DMS 273 (cell line): ENCODE data around the gene KASH5.
"Not testable (repeated sequence)": the region's sequence is repeated elsewhere in the genome, so short reads cannot be mapped to it uniquely, and the experiment has no call there.

ENCODE experiments used
- DNase-seq: peaks from one replicate; lab custom pipeline; 2025; ENCODE audit not compliant: unreplicated experiment; lab: John Stamatoyannopoulos, UW

Gene KASH5

GRCh38 chr19:49362048-49362928 lies 25.8 kb upstream of the KASH5 start, which contains the start of gene TEAD2:
TEAD2 (minus strand) TSS chr19:49362416; CDS start chr19:49360075, 2,341 bp downstream.
- peak; percentile 86 for DNase-seq

GRCh38 chr19:49362929-49363267 lies 25.2 kb upstream of the KASH5 start:
- DNase-seq = peak; percentile 82

DNA sequence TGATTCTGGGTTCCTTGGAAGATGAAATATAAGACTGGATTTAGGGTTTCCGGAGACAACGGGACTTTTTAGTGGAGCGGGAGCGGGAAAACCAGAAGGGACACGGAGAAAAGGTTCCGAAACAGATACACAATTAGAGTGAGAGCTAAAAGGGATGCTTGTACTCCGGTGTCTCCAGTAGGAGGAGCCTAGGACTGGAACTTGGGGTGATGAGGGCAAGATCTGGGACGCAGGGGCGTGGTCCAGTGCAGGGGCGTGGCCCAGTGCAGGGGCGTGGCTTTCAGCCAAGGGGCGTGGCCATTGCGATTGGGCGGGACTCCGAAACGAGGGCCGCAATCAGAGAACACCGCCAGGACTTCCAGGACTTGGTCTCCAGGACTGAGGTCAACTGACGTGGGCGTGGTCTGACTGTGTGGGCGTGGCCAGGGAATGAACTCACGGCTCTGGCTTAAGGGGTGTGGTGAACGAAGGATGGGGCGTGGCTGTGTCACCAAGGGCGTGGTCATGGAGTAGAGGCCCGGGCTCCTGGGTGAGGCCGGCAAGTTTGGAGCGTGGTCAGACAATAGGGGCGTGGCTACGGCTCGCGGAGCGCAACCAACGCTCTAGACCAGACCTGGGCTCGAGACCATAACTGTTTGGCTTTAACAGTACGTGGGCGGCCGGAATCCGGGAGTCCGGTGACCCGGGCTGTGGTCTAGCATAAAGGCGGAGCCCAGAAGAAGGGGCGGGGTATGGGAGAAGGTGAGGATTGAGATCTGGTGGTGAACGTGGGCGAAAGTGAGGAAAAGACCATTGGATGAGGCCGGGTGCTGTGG lies 24.6 kb upstream of the KASH5 start, which contains the start of gene DKKL1:
DKKL1 (plus strand) TSS at position 610 of the 815 bp plus-strand sequence; CDS start at position 732, 122 bp downstream.
- DNase-seq = peak; percentile 98

DNA sequence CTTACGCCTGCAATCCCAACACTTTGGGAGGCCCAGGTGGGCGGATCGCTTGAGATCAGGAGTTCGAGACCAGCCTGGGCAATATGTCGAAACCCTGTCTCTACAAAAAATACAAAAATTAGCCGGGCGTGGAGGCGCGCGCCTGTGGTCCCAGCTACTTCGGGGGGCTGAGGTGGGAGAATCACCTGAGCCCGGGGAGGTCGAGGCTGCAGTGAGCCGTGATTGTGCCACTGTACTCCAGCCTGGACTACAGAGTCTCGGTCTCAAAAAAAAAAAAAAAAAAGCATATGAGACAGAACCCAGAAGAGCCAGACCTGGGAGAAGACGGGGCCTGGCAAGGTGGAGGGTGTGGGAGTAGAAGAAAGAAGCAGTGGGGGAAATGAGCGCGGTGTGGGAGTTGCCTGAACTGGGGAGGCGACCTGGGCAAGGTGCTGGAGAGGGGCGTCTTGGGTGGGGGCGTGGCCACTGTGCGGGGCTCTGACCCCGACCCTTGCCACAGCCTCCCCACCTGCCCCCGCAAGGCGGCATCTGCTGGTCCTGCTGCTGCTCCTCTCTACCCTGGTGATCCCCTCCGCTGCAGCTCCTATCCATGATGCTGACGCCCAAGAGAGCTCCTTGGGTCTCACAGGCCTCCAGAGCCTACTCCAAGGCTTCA lies 23.8 kb upstream of the KASH5 start:
- no peak for DNase-seq

DNA sequence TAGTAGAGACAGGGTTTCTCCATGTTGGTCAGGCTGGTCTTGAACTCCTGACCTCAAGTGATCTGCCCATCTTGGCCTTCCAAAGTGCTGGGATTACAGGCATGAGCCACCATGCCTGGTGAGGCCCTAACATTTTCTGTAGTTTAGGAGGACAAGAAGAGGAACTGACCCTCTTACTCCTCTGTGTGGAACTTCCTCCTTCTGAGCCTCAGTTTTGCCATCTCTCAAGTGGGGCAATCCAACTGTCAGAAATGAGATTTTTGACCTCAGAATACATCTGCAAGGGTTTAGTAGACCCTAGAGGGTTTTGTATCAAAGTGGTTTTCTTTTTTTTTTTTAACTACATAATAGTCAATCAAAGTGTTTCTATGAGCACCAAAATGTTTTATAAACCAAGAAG lies 21.9 kb upstream of the KASH5 start:
- no peak for DNase-seq

DNA sequence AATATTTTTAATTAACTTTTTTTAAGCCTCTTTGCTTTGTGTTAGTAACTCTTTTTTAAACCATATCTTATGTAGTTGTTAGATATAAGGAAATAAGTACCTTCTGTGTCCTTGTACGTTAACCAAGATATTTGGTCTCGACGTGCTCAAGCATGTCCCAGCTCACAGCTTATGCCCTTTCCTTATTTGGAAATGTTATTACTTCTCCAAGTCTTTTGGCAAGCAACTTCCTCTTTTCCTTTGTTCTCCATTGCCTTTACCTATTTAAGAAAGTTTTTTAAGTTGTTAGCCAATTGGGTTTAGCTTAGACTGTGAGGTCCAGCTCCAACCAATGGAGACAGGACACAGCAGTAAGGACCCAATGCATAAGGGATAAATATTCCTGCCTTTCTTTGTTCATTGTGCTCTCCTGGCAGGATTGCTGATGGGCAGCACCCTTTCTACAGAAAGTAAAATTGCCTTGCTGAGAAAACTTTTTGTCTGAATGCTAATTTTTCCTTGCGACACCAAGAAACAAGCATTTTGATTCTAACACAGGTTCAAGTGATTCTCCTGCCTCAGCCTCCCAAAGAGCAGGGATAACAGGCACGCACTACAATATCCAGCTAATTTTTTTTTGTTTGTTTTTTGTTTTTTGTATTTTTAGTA lies 19.2 kb upstream of the KASH5 start:
- DNase-seq = peak; percentile 35

DNA sequence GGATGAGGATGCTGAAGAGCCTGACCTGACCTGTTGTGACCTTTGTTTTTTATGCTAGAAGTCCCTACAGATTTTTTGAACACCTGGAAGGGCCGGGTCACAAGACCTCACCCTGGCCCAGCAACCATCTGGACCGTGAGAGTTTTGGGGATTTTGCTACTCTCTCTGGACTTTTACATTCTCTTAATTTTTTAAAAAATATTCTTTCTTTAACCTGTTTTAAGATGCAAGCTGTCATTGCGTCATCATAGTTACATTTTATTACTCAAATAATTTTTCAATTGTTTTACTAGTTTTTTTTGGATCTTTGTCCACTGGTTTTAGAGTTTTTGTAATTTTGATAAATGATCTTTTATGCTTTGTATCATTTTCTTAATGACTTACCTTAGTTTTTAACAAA lies 16.9 kb upstream of the KASH5 start:
- no peak for DNase-seq

- not testable (repeated sequence) for DNase-seq
Observed at GRCh38 chr19:49373174-49373573, 14.9 kb upstream of the KASH5 start.

GRCh38 chr19:49374665-49375434 lies 13.2 kb upstream of the KASH5 start:
- DNase-seq = no peak

DNA sequence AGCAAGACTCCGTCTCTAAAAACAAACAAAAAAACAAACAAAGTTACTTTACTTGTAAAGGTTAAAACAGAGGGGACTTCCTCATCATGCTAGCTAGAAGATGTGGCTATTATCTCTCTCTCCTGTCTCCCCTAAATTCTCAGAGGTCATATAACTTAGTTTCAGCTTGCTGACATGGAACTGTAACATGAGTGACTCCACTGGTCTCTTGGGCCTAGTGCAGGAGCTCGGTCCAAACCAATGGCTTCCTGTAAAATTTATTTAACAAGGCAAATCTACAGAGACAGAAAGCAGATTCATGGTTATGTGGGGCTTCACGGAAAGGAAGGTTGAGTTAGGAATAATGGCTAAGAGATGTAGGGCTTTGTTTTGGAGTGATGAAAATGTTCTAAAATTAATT lies 9.5 kb upstream of the KASH5 start:
- no peak for DNase-seq

- no peak for DNase-seq
Observed at GRCh38 chr19:49380391-49380790, 7.7 kb upstream of the KASH5 start.

GRCh38 chr19:49382639-49383038 lies 5.4 kb upstream of the KASH5 start:
- no peak for DNase-seq

- no peak for DNase-seq
Observed at GRCh38 chr19:49383599-49383998, 4.5 kb upstream of the KASH5 start.

DNA sequence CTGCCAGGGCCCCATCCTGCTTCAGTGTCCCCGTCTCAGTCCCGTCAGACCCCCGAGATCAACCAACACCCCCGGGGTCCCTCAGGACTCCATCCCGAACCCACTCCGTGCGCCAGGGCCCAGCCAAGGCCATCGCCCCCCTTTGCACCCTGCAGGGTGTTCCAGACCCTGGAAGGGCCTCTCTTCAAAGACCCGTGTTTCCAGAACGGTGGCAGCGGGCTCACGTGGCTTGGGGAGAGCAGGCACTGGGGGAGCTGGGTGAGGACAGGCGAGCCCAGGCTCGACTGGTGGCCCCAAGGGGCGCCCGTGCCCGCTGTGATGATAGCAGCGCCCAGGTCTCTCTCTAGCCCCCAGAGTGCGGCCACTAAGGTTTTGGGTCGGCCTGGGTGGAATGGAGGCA lies 1.4 kb downstream of the KASH5 start:
- no peak for DNase-seq

- DNase-seq = peak; percentile 53
Observed at GRCh38 chr19:49390131-49390928, 2.3 kb downstream of the KASH5 start.

DNA sequence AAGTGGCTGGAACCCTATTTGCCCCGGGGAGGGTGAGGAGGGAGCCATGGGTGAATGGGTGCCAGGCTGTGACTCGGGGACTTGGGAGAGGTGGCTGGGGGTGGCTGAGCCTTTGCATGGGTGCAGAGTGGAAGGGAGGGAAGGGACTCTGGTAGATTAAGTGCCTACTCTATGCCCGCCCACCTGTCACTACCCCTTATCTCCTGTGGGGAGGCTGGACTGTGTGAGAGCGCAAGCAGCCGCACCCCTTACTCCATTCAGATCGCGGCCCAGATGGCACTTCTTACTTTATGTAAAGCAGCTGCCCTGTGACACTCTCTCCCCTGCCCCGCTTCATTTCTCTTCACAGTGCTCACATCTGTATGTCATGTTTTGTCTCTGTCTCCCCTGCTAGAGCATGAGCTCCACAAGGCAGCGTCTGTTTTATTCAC lies 2.9 kb downstream of the KASH5 start:
- DNase-seq = peak; percentile 53

- DNase-seq = peak; percentile 93
Observed at GRCh38 chr19:49391581-49392399, 3.7 kb downstream of the KASH5 start.

- no peak for DNase-seq
Observed at GRCh38 chr19:49393881-49394280, 5.8 kb downstream of the KASH5 start.
